ENCODE measurements around the gene FOXA1.

DNA sequence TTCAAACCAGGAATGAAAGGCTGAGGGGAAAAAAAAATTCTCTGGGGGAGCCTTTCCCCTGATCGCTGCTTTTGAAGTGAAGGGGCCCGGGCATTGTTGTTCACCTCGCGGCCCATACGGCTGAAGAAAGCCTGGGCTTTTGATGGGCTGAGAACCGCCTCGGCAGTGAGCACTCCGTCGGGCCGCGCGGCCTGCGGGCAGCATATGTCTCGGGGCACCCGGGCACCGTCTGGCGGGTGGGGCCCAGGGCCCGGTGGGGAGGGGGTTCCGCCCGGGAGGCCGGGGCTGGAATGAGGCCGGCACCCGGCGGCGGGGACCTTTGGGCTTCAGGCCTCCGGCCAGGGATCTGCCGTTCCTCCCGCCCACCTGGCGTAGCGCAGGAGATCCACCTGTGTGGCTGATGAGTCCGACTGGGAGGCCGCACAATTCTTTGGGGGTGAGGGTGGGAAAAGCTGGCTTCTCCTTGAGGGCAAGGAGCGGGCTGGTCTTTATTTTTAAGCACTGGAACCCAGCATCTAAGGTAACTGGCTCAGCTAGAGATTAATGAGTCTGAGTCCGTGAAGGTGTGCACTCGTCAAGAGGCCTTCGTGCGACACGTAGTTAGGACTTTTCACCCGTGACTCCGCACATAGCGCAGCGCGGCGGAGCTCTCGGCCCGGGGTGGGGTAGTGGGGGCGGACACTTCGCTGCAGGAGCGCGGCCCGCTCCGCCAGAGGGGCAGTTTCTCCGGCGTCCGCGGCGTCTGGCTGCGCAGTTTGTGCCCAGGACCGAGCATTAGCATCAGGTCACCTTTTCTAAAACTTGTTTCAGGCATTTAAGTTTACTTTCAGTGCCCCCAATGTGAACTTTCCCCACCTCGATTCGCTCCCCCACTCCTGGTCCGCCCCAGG is 10.6 kb downstream of the FOXA1 start:
- TF ChIP-seq POLR2A (IDR thresholded peaks at IDR 0.05): no peak
- TF ChIP-seq, protein P1, sequence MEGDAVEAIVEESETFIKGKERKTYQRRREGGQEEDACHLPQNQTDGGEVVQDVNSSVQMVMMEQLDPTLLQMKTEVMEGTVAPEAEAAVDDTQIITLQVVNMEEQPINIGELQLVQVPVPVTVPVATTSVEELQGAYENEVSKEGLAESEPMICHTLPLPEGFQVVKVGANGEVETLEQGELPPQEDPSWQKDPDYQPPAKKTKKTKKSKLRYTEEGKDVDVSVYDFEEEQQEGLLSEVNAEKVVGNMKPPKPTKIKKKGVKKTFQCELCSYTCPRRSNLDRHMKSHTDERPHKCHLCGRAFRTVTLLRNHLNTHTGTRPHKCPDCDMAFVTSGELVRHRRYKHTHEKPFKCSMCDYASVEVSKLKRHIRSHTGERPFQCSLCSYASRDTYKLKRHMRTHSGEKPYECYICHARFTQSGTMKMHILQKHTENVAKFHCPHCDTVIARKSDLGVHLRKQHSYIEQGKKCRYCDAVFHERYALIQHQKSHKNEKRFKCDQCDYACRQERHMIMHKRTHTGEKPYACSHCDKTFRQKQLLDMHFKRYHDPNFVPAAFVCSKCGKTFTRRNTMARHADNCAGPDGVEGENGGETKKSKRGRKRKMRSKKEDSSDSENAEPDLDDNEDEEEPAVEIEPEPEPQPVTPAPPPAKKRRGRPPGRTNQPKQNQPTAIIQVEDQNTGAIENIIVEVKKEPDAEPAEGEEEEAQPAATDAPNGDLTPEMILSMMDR (IDR thresholded peaks at IDR 0.05): no peak
